Measurements from ENCODE around the gene PHLDB1. TPM values are rescaled to one million over a fixed set of nuclear protein-coding genes. Genes with fewer than 3 reads are reported as not detected.
"Not testable (repeated sequence)": the region's sequence is repeated elsewhere in the genome, so short reads cannot be mapped to it uniquely, and the experiment has no call there.

The PHLDB1 gene
- total RNA-seq, 4 donors from 2014 or later, result 6.7 to 29.8 (median 21.2) TPM

DNA sequence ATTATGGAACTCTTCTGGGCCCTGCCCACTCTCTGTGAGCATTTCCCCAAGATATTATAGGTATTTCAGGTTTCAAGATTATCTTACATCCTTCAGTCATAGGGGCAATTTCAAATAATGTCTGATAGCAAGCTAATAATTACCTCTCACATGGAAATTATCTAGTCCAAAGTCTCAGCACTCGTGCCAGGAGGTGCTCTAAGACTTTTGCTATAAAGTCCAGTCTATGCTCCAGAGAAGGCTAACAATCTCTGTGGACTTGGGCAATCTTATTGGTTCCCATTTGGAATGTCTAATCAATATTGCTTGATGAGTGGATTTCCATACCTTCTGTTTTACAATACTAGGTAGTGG, 66.6 kb downstream of the PHLDB1 start:
- no peaks in the 10 kb centered on the region for H3K27me3 ChIP-seq
- H3K9me3 ChIP-seq, result no peaks in the 10 kb centered on the region
- no peak for DNase-seq
- H3K4me1 ChIP-seq, result peaks cover 0 to 48% (median 16%) of the 10 kb centered on the region in 3 donors
- no peaks in the 10 kb centered on the region for H3K36me3 ChIP-seq
- H3K4me3 ChIP-seq, result no peak overlapping the region
- H3K27ac ChIP-seq, result no peak overlapping the region
- intact Hi-C loops (cut with DNase I), result no loop called here
- 92 to 100% methylated on average over 1 of the region's 1 CpG for WGBS, 2 donors
- TF ChIP-seq, protein P1, sequence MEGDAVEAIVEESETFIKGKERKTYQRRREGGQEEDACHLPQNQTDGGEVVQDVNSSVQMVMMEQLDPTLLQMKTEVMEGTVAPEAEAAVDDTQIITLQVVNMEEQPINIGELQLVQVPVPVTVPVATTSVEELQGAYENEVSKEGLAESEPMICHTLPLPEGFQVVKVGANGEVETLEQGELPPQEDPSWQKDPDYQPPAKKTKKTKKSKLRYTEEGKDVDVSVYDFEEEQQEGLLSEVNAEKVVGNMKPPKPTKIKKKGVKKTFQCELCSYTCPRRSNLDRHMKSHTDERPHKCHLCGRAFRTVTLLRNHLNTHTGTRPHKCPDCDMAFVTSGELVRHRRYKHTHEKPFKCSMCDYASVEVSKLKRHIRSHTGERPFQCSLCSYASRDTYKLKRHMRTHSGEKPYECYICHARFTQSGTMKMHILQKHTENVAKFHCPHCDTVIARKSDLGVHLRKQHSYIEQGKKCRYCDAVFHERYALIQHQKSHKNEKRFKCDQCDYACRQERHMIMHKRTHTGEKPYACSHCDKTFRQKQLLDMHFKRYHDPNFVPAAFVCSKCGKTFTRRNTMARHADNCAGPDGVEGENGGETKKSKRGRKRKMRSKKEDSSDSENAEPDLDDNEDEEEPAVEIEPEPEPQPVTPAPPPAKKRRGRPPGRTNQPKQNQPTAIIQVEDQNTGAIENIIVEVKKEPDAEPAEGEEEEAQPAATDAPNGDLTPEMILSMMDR (IDR thresholded peaks at IDR 0.05), result no peak
- no peak for TF ChIP-seq POLR2A (IDR thresholded peaks at IDR 0.05)

DNA sequence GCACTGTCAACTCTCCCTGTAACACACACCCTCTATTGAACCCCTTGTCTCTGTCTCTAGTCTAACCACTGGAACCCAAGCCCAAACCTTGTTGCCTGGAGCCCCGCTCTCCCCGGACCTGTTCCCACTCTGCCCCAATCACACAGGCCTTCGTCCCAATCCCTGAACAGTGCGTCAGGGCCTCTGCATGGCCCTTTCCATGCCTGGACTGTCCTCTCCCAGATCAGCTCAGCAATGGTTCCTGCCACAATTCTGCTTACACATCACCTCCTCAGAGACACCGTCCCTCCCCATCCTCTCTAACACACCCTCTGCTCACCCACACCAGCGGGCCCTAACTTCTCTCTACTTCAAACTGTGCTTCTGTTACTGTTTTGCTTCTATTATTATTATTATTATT, 70.6 kb downstream of the PHLDB1 start:
- no peaks in the 10 kb centered on the region for H3K27me3 ChIP-seq
- 91 to 92% methylated on average over 6 of the region's 6 CpGs for WGBS, 2 donors
- no peak overlapping the region for H3K27ac ChIP-seq

DNA sequence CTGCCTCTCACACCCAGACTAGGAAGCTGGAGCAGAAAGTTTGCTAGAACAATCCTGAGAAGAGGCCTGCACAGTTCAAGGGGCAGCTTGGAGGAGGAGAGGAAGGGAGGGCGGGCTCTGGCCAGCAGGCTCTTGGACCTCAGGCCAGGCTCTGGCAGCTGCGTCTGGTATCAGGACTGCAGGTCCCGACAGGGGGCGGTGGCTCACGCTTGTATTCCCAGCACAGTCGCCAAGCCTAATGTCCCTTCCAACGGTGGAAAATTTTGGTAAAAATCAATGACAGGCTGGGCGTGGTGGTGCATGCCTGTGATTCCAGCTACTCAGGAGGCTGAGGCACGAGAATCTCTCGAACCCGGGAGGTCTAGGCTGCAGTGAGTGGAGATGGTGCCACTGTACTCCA, 71.5 kb downstream of the PHLDB1 start:
- H3K27me3 ChIP-seq; intact Hi-C loops (cut with DNase I); H3K9me3 ChIP-seq; DNase-seq; H3K36me3 ChIP-seq: not testable (repeated sequence)
- H3K4me1 ChIP-seq, result peaks cover 0 to 37% (median 12%) of the 10 kb centered on the region in 3 donors
- H3K4me3 ChIP-seq, result peak overlapping the region in 2 of 4 donors; percentile 15 to 20
- 35 to 37% methylated on average over 8 to 9 of the region's 11 CpGs for WGBS, 2 donors
- peak overlapping the region; percentile 29 to 74 (median 64) for H3K27ac ChIP-seq

More for the DNA sequence above, 70.6 kb downstream of the PHLDB1 start:
- Histone ChIP-seq H3K9me3 (no peaks in the 10 kb centered on the region), H3K4me3 (no peak overlapping the region), H3K4me1 (peaks cover 0 to 37% (median 12%) of the 10 kb centered on the region in 3 donors), H3K36me3 (no peaks in the 10 kb centered on the region)
- intact Hi-C loops (cut with DNase I), result no loop called here
- no peak for DNase-seq
- TF ChIP-seq POLR2A (IDR thresholded peaks at IDR 0.05), result no peak
- TF ChIP-seq, protein P1 (IDR thresholded peaks at IDR 0.05), result no peak

DNA sequence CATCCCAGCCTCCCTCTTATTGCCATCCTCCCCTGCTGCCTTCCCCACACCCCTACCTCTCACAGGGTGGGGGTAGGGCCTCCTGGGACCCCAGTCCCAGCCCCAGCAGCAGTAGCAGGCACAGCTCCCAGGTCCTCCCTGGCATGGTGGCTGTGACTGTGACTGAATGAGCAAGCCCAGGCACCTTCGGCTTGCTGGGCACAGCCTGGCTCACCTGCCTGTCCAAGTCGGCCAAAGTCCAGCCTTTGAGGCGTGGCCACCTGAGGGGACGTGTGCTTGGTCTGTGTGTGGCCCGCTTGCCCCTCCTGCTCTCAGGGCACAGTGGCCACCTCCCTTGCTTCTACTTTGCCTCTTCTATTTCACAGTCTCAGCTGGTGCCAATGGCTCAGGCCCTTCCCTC, 72.1 kb downstream of the PHLDB1 start, which contains the start of gene TREH:
Gene TREH, minus strand, starts transcription at position 168 of the 400 bp plus-strand sequence. Its CDS starts 23 bp downstream, at position 145.
- H3K27me3 ChIP-seq, result no peaks in the 10 kb centered on the region
- H3K27ac ChIP-seq, result peak within 1 kb of the TSS; percentile 29 to 74 (median 64)
- peaks cover 0 to 37% (median 12%) of the 10 kb centered on the region in 3 donors for H3K4me1 ChIP-seq
- WGBS, 2 donors, result 40% methylated on average over 1 of the region's 5 CpGs; no CpG with 5 or more reads in 1 of the 2 donors
- no peaks in the 10 kb centered on the region for H3K9me3 ChIP-seq
- TF ChIP-seq, protein P1 (IDR thresholded peaks at IDR 0.05), result no peak
- TF ChIP-seq POLR2A (IDR thresholded peaks at IDR 0.05), result no peak
- intact Hi-C loops (cut with DNase I), result no loop called here
- H3K4me3 ChIP-seq, result peak within 1 kb of the TSS in 2 of 4 donors; percentile 15 to 20
- DNase-seq, result no peak
- no peaks in the 10 kb centered on the region for H3K36me3 ChIP-seq

DNA sequence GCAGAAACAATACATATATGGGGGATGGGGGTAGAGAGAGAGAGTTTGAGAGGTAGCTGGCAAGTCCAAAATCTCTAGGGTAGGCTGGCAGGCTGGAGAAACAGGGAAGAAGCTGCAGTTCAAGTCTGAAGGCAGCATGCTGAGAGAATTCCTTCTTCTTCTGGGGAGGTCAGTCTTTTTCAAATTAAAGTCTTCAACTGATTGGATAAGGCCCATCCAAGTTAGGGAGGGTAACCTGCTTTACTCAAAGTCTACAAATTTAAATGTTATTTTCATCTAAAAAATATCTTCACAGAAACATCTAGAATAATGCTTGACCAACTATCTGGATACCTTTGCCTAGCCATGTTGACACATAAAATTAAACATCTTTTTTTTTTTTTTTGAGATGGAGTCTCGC, 75.0 kb downstream of the PHLDB1 start:
- intact Hi-C loops (cut with DNase I), result no loop called here
- TF ChIP-seq POLR2A (IDR thresholded peaks at IDR 0.05), result no peak
- TF ChIP-seq, protein P1 (IDR thresholded peaks at IDR 0.05), result no peak
- DNase-seq, result no peak
- peaks cover 0 to 29% (median 12%) of the 10 kb centered on the region in 3 donors for H3K4me1 ChIP-seq
- H3K36me3 ChIP-seq, result no peaks in the 10 kb centered on the region
- no peaks in the 10 kb centered on the region for H3K27me3 ChIP-seq
- 83 to 100% methylated on average over 1 of the region's 1 CpG for WGBS, 2 donors
- no peak overlapping the region for H3K27ac ChIP-seq
- H3K4me3 ChIP-seq, result no peak overlapping the region
- no peaks in the 10 kb centered on the region for H3K9me3 ChIP-seq

DNA sequence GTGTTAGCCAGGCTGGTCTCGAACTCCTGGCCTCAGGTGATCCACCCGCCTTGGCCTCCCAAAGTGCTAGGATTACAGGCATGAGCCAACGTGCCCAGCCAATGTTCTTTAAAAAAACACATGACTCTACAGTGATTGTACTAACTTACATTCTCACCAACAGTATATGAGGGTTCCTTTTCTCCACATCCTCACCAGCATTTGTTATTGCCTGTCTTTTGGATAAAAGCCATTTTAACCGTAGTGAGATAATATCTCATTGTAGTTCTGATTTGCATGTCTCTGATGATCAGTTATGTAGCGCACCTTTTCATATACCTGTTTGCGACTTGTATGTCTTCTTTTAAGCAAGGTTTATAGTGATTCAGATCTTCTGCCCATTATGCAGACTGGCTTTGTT, 75.5 kb downstream of the PHLDB1 start:
- H3K9me3 ChIP-seq; H3K27me3 ChIP-seq; DNase-seq; H3K4me3 ChIP-seq; intact Hi-C loops (cut with DNase I); H3K27ac ChIP-seq; H3K36me3 ChIP-seq: not testable (repeated sequence)
- 48 to 50% methylated on average over 6 of the region's 6 CpGs for WGBS, 2 donors
- H3K4me1 ChIP-seq, result peaks cover 0 to 28% (median 12%) of the 10 kb centered on the region in 3 donors

Data from esophagus squamous epithelium (tissue), 5 donors.